SK-N-SH treated with all-trans-retinoic acid at 6 μM for 48 hours (cell line): ENCODE results near the gene IGFL1.
"Not testable (repeated sequence)": the region's sequence is repeated elsewhere in the genome, so short reads cannot be mapped to it uniquely, and the experiment has no call there.

ENCODE experiments used
- ESRRG ChIP-seq: fragments of 250-450 bp; sonication (Bioruptor Pico); IDR thresholded peaks from 2 replicates; pipeline ENCODE4 v1.6.1; 2021; ENCODE audit warnings: mild to moderate bottlenecking
- GLIS3 ChIP-seq: fragments of 250-450 bp; sonication (Bioruptor Pico); IDR thresholded peaks from 2 replicates; pipeline ENCODE4 v1.5.0; 2020; ENCODE audit warnings: mild to moderate bottlenecking, moderate library complexity
- OSR1 ChIP-seq: fragments of 250-450 bp; sonication (Bioruptor Pico); IDR thresholded peaks from 2 replicates; pipeline ENCODE4 v1.8.0; 2022; ENCODE audit warnings: moderate library complexity, mild to moderate bottlenecking, inconsistent platforms
- PATZ1 ChIP-seq: fragments of 250-450 bp; sonication (Bioruptor Pico); IDR thresholded peaks from 2 replicates; pipeline ENCODE4 v1.8.0; 2020; ENCODE audit warnings: mild to moderate bottlenecking, moderate library complexity, borderline replicate concordance
- RARB ChIP-seq: fragments of 250-450 bp; sonication (Bioruptor Pico); IDR thresholded peaks from 2 replicates; pipeline ENCODE4 v1.8.0; 2021; ENCODE audit warnings: mild to moderate bottlenecking, moderate library complexity
- ZC3H10 ChIP-seq: fragments of 250-450 bp; sonication (Bioruptor Pico); IDR thresholded peaks from 2 replicates; pipeline ENCODE4 v1.5.1; 2021; ENCODE audit warnings: mild to moderate bottlenecking, moderate library complexity
- ZFP3 ChIP-seq: fragments of 250-450 bp; sonication (Bioruptor Pico); IDR thresholded peaks from 2 replicates; pipeline ENCODE4 v1.5.0; 2020; ENCODE audit warnings: mild to moderate bottlenecking, moderate library complexity
- ZFP30 ChIP-seq: fragments of 450-650 bp; formaldehyde crosslinking; IDR thresholded peaks from 2 replicates; pipeline ENCODE4 v1.5.0; 2022; ENCODE audit warnings: mild to moderate bottlenecking, moderate library complexity
- ZNF565 ChIP-seq: fragments of 450-650 bp; formaldehyde crosslinking; conservative IDR thresholded peaks from 2 replicates; pipeline ENCODE4 v1.5.0; 2020; ENCODE audit warnings: low read depth, mild to moderate bottlenecking, moderate library complexity

- not testable (repeated sequence) for TF ChIP-seq PATZ1 (CRISPR knock-in tag); OSR1 (CRISPR knock-in tag); ESRRG; ZFP30 (CRISPR knock-in tag); ZC3H10 (CRISPR knock-in tag); ZFP3 (CRISPR knock-in tag); ZNF565 (CRISPR knock-in tag); RARB (CRISPR knock-in tag); GLIS3 (CRISPR knock-in tag)
These were observed 21.7 kb upstream of the IGFL1 start for GRCh38 chr19:46207858-46208257.
